Posterior vena cava (tissue), 2 donors: ENCODE measurements around the gene SMIM29. TPM values are rescaled to one million over a fixed set of nuclear protein-coding genes. Genes with fewer than 3 reads are reported as not detected.
A peak's percentile ranks its signal among the peaks of the same experiment; 100 is the strongest.

Experiments used
- DNase-seq: peaks from one replicate; pipeline ENCODE4 v3.0.0-alpha.2; 2020; ENCODE audit warnings: low spot score
- intact Hi-C, 2 donors: fragments of 100-400 bp; cut with DNase I; formaldehyde crosslinking; loops; one replicate each; pipeline versions ENCODE4 v1.14.1 to v1.14.2; 2022 to 2023
- total RNA-seq, 2 donors: library from RNA; stranded (reverse); fragmentation: NEBNext Ultra II Directional; extraction: Animal tissue kit (Norgen Biotek cat#: 25700); gene quantifications; one replicate each; pipeline ENCODE4 v1.2.1, GENCODE V29; 2021
- donor health status: DM: yes; HTN: yes; CAD: no.
- donor health status: DM: yes; HTN: yes; CAD: no.

The SMIM29 gene
- total RNA-seq, 2 donors from 2014 or later, result 19.0 to 24.5 TPM

- DNase-seq, result no peak
- intact Hi-C loops, result no loop called here
These were observed 14.9 kb downstream of the SMIM29 start for GRCh38 chr6:34233867-34234266.

DNA sequence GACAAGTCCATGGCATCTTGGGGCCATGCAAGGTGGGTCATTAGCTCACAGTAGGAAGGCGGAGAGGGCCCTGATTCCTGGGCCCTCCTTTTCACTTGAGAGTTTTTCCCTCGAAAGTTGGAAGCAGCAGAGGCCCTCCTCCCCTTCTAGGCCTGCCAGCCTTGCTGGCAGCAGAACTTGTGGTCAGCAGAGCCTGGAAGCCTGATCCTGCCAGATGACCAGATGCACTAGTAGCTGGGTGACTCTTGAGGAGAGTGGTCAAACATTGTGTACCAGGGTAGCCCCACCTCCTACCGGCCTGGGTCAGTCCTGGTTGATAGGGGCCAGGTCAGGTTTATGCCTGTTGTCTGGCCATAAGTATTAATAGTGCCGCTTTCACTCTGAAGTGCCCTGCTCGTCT is 15.9 kb downstream of the SMIM29 start:
- no peak for DNase-seq
- intact Hi-C loops, result no loop called here

GRCh38 chr6:34231566-34232336 is 17.1 kb downstream of the SMIM29 start:
- intact Hi-C loops, result no loop called here
- DNase-seq, result no peak

GRCh38 chr6:34230653-34231371 is 18.0 kb downstream of the SMIM29 start:
- no peak for DNase-seq
- intact Hi-C loops, result no loop called here

GRCh38 chr6:34229877-34230276 is 18.9 kb downstream of the SMIM29 start:
- intact Hi-C loops, result no loop called here
- no peak for DNase-seq

GRCh38 chr6:34227761-34228421 is 20.9 kb downstream of the SMIM29 start:
- peak; percentile 31 for DNase-seq
- intact Hi-C loops, result no loop called here

DNA sequence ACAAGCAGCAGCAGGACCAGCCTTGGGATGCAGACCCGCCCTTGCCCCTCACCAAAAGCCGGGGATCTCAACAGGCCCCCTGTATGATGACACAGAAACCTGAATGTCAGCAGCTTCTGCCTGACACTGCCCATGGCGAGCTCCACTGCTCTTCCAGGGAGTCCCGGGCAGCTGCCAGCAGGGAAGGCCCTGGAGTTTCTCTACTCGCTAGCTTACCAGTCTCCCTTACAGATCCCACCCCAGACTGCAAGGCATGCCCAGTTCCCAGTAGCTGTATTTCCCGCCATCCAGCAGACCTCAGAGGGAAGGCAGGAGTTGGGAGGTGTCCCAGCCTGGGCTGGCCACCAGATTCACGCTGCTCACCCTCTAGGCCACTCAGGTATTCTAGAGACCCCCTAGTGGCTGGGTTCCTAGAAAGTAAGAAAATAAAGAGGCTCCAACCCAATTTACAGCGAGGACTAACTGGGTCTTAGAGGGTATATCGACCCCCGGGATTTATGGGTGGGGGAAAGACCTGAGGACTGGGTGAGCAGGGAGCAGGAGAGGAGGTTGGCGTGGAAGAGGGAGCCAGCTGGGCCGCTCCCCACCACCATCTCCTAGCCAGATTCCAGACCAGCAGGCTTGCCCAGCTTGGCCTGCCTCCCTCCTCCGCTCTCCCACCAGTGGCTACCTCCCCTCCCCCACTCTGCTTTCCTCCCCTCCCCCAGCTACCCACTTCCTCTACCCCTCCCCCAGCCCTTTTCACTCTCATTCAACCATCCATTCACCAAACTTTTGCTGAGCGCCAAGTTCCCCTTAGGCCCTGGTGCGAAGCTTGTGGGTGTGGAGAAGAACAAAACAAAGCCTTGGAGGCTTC is 21.8 kb downstream of the SMIM29 start:
- intact Hi-C loops, result no loop called here

GRCh38 chr6:34226066-34226465 is 22.7 kb downstream of the SMIM29 start:
- intact Hi-C loops, result no loop called here

More for the DNA sequence above, 21.8 kb downstream of the SMIM29 start:
- no peak for DNase-seq

DNA sequence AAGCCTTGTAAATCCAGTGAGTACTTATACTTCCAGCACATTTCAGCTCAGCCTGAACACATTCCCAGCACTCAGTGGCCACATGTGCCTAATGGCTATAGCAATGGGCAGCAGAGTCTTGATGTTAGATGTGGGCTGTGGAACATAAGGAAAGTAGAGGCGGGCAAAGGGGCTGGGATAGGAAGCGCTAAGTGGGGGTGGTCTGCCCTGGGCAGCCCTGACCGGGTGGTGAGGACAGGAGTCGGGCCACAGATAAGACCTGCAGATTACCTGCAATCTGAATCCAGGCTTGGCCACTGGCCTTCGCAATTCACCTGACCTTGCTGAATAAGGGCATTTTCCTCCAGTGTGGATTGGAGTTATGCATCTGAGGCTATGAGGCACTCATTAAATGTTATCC is 23.3 kb downstream of the SMIM29 start:
- intact Hi-C loops, result no loop called here
- DNase-seq, result no peak

More at GRCh38 chr6:34226066-34226465, 22.7 kb downstream of the SMIM29 start:
- DNase-seq, result no peak

DNA sequence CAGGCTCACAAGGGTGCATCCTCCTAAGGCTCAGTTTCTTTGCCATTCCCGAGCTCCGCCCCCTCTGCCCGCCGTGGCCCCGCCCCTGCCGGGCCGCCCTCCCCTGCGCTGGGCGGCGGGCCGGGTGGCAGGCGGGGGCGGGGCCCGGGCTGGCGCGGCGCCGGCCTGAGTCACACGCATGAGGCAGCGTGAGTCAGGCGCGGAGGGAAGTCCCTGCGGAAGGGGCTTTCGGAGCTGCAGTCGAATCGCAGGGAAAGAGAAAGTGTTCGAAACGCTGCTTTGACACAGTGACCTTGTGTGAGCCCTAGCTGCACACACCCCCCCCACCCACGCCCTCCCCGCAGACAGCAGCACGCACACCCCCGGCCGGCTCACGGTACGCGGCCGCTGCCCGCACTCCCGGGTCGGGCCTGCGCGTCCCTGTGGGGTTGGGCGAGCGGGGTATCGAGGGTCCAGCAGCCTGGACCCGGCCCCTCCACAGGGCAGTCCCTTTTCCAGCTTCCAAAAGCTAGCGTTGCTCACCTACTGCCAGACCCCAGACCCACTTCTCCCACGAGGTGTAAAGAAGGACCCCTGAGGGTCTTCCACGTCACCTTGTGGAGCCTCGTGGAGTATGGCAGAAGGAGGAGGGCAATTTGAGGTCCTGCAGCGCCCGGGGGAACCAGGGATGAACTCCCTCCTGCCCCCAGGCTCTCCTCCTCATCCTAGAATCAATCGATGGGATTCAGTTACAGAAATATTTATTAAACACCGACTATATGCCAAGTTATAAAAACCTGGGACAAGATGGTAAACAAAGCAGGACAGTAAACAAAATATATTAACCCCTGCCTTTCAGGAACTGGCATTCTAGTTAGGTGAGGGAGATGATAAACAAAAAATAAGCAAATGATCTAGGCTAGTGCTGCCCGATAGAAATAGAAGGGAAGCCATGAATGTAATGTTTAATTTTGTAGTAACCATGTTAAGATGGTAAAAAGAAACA is 24.6 kb downstream of the SMIM29 start:
- DNase-seq, result peak; percentile 97
- intact Hi-C loops, result no loop called here

DNA sequence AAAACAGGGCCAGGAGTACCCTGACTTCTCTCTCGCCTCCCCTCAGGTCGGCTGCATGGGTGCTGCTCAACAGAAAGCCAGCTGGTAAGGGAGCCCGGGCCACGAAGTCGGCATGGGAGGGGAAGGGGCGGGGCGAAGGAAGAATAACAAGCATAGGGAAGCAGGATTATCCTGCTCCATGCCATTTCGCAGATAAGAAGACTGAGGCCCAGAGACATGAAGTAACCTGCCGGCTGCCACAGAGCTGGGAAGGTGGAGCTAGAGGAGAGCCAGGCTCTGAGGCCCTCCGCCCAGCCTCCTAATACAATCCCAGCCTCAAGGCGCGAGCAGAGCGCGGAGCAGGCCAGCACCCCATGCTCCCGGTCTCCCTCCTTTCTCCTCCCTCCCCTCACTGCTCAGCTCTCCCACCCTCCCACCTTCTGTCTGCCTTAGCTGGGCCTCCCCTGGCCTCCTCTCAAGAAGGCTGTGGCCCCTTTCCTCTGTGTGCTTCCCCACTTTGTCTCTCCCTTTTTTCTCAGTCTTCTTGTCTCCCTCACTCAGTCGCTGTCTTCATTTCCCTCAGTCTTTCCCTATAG is 25.3 kb downstream of the SMIM29 start:
- intact Hi-C loops, result no loop called here
- no peak for DNase-seq

- no peak for DNase-seq
- intact Hi-C loops, result no loop called here
These were observed 30.1 kb downstream of the SMIM29 start for GRCh38 chr6:34218691-34219090.

- no peak for DNase-seq
- intact Hi-C loops, result no loop called here
These were observed 35.0 kb downstream of the SMIM29 start for GRCh38 chr6:34213772-34214171.

- intact Hi-C loops, result no loop called here
- DNase-seq, result no peak
These were observed 40.9 kb downstream of the SMIM29 start for GRCh38 chr6:34207695-34208443.

GRCh38 chr6:34206726-34207125 is 42.1 kb downstream of the SMIM29 start:
- no peak for DNase-seq
- intact Hi-C loops, result no loop called here

- intact Hi-C loops, result no loop called here
- DNase-seq, result no peak
These were observed 42.9 kb downstream of the SMIM29 start for GRCh38 chr6:34205916-34206315.

DNA sequence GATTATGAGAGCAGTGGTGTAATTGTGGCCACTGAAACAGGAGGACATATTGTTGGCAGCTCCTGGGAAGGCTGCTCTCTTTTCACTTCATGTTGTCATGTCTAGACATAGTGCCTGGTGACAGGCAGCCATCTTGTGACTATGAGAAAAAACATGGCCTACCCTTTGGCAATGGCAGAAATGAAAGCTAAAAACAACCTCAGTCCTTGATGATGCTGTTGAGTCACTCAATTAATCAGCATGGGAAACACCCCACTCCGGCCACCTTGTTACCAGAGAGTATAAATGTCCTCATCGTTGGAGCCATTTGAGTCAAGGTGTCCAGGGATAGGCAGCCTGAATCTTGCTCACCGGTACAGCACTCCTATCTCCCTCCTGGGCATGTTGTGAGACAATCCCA is 43.3 kb downstream of the SMIM29 start:
- no peak for DNase-seq
- intact Hi-C loops, result no loop called here
